ENCODE measurements around the gene PCDHA4.
"Not testable (repeated sequence)": the region's sequence is repeated elsewhere in the genome, so short reads cannot be mapped to it uniquely, and the experiment has no call there.

Gene PCDHA4

DNA sequence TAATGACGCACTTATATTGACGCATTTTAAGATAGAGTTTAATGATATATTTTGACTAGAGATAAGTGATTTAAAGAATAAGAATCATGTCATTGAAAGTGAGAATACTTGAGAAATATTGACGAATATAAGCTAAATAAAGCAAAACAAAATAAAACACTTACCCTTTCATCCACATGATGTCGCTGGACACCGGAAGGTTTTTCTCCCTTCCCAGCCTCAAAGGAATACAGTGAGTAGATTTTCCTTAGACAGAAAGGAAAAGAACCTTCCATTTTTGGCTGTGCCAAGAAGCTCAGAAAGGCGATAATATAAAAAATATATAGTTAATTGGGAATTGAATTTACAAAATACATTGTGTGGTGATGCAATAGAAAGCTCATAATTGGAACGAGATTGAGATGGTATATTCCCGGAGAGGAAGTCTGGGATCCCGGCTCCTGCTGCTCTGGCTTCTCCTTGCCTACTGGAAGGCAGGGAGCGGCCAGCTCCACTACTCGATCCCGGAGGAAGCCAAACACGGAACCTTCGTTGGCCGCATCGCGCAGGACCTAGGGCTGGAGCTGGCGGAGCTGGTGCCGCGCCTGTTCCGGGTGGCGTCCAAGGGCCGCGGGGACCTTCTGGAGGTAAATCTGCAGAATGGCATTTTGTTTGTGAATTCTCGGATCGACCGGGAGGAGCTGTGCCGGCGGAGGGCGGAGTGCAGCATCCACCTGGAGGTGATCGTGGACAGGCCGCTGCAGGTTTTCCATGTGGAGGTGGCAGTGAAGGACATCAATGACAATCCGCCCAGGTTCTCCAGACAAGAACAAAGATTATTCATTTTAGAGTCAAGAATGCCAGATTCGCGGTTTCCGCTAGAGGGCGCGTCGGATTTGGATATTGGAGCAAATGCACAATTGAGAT, 14.8 kb downstream of the PCDHA4 start, which contains the start of gene PCDHA5:
Gene PCDHA5, plus strand, starts transcription at position 239 of the 906 bp plus-strand sequence.
- in situ Hi-C loops (cut with HindIII; ENCODE audit: low sequenced_read_pairs) = no loop called here

DNA sequence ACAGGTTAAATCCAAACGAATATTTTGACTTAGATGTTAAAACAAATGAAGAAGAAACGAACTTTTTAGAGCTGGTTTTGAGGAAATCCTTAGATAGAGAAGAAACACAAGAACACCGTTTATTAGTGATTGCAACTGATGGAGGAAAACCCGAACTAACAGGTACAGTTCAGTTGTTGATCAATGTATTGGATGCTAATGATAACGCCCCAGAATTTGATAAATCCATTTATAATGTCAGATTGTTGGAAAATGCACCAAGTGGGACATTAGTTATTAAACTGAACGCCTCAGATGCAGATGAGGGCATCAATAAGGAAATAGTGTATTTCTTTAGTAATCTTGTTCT, 15.4 kb downstream of the PCDHA4 start:
- in situ Hi-C loops (cut with HindIII; ENCODE audit: low sequenced_read_pairs) = no loop called here

DNA sequence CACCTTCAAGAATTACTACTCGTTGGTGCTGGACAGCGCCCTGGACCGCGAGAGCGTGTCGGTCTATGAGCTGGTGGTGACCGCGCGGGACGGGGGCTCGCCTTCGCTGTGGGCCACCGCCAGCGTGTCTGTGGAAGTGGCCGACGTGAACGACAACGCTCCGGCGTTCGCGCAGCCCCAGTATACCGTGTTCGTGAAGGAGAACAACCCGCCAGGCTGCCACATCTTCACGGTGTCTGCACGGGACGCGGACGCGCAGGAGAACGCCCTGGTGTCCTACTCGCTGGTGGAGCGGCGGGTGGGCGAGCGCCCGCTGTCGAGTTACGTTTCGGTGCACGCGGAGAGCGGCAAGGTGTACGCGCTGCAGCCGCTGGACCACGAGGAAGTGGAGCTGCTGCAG, 16.1 kb downstream of the PCDHA4 start:
- in situ Hi-C loops (cut with HindIII; ENCODE audit: low sequenced_read_pairs) = not testable (repeated sequence)

DNA sequence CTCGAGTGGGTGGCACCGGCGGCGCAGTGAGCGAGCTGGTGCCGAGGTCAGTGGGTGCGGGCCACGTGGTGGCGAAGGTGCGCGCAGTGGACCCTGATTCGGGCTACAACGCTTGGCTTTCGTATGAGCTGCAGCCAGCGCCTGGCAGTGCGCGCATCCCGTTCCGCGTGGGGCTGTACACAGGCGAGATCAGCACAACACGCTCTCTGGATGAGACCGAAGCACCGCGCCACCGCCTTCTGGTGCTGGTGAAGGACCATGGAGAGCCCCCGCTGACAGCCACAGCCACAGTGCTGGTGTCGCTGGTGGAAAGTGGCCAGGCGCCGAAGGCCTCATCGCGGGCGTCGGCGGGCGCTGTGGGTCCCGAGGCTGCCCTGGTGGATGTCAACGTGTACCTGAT, 16.6 kb downstream of the PCDHA4 start:
- in situ Hi-C loops (cut with HindIII; ENCODE audit: low sequenced_read_pairs) = no loop called here

DNA sequence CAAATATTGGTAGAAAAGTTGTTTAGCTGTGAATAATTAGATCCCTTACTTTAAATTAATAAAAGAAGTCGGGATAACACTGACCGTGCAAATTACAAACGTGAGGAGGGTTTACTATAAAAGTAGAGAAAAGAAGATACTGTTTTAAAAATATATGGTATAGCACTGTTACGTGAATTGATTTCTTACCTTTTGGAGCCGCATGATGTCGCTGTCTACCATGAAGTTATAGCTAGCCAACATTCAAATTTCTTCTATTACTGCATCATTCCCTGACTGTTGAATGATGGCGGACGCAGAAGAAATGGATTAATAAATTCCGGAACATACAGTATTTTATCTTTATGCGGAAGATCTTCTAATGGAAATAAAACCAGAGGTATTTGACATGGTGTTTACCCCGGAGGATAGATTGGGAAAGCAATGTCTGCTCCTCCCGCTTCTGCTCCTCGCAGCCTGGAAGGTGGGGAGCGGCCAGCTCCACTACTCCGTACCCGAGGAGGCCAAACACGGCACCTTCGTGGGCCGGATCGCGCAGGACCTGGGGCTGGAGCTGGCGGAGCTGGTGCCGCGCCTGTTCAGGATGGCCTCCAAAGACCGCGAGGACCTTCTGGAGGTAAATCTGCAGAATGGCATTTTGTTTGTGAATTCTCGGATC, 21.0 kb downstream of the PCDHA4 start, which contains the start of gene PCDHA6:
Gene PCDHA6, plus strand, starts transcription at position 257 of the 658 bp plus-strand sequence. Its CDS starts 132 bp downstream, at position 389.
- in situ Hi-C loops (cut with HindIII; ENCODE audit: low sequenced_read_pairs) = no loop called here

DNA sequence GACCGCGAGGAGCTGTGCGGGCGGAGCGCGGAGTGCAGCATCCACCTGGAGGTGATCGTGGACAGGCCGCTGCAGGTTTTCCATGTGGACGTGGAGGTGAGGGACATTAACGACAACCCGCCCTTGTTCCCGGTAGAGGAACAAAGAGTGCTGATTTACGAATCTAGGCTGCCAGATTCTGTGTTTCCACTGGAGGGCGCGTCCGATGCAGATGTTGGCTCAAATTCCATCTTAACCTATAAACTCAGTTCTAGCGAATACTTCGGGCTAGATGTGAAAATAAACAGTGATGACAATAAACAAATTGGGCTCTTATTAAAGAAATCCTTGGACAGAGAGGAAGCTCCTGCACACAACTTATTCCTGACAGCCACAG, 21.5 kb downstream of the PCDHA4 start:
- in situ Hi-C loops (cut with HindIII; ENCODE audit: low sequenced_read_pairs) = no loop called here

DNA sequence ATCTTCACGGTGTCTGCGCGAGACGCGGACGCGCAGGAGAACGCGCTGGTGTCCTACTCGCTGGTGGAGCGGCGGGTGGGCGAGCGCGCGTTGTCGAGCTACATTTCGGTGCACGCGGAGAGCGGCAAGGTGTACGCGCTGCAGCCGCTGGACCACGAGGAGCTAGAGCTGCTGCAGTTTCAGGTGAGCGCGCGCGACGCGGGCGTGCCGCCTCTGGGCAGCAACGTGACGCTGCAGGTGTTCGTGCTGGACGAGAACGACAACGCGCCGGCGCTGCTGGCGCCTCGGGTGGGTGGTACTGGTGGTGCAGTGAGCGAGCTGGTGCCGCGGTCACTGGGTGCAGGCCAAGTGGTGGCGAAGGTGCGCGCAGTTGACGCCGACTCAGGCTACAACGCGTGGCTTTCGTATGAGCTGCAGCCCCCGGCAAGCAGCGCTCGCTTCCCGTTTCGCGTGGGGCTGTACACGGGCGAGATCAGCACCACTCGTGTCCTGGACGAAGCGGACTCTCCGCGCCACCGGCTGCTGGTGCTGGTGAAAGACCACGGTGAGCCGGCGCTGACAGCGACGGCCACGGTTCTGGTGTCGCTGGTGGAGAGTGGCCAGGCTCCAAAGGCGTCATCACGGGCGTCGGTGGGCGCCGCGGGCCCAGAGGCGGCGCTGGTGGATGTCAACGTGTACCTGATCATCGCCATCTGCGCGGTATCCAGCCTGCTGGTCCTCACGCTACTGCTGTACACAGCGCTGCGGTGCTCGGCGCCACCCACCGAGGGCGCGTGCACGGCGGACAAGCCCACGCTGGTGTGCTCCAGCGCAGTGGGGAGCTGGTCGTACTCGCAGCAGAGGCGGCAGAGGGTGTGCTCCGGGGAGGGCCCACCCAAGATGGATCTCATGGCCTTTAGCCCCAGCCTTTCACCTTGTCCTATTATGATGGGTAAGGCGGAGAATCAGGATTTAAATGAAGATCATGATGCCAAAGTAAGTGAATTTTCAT, 22.9 kb downstream of the PCDHA4 start:
- in situ Hi-C loops (cut with HindIII; ENCODE audit: low sequenced_read_pairs) = not testable (repeated sequence)

DNA sequence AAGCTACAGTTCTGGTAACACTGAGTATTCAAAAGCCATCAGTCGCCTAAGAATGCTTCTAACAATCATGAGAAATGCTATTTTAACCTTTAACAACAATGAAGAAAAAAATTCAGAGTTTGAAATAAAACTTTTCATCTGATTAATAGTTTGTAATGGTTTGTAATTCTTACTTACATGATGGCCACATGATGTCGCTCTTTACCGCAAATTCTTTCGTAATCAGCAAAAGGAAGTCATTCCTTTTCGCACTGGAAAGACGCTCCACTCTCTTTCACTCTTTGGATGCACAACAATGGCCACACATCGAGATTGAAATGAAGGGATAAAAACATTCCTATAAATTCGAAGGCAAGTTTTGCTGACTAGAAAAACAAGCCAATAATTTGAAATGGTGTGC, 27.1 kb downstream of the PCDHA4 start, which contains the start of gene PCDHA7:
Gene PCDHA7, plus strand, starts transcription at position 277 of the 400 bp plus-strand sequence. Its CDS starts 115 bp downstream, at position 392.
- in situ Hi-C loops (cut with HindIII; ENCODE audit: low sequenced_read_pairs) = no loop called here

DNA sequence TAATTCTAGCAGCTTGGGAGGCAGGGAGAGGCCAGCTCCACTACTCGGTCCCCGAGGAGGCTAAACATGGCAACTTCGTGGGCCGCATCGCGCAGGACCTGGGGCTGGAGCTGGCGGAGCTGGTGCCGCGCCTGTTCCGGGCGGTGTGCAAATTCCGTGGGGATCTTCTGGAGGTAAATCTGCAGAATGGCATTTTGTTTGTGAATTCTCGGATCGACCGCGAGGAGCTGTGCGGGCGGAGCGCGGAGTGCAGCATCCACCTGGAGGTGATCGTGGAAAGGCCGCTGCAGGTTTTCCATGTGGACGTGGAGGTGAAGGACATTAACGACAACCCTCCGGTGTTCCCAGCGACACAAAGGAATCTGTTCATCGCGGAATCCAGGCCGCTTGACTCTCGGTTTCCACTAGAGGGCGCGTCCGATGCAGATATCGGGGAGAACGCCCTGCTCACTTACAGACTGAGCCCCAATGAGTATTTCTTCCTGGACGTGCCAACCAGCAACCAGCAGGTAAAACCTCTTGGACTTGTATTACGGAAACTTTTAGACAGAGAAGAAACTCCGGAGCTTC, 27.7 kb downstream of the PCDHA4 start:
- in situ Hi-C loops (cut with HindIII; ENCODE audit: low sequenced_read_pairs) = not testable (repeated sequence)

DNA sequence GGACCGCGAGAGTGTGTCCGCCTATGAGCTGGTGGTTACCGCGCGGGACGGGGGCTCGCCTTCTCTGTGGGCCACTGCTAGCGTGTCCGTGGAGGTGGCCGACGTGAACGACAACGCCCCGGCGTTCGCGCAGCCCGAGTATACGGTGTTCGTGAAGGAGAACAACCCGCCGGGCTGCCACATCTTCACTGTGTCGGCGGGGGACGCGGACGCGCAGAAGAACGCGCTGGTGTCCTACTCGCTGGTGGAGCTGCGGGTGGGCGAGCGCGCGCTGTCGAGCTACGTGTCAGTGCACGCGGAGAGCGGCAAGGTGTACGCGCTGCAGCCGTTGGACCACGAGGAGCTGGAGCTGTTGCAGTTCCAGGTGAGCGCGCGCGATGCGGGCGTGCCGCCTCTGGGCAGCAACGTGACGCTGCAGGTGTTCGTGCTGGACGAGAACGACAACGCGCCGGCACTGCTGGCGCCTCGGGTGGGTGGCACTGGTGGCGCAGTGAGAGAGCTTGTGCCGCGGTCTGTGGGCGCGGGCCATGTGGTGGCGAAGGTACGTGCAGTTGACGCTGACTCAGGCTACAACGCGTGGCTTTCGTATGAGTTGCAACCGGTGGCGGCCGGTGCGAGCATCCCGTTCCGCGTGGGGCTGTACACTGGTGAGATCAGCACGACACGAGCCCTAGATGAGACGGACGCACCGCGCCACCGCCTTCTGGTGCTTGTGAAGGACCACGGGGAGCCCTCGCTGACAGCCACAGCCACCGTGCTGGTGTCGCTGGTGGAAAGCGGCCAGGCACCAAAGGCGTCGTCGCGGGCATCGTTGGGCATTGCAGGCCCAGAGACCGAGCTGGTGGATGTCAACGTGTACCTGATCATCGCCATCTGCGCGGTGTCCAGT, 29.0 kb downstream of the PCDHA4 start:
- in situ Hi-C loops (cut with HindIII; ENCODE audit: low sequenced_read_pairs) = no loop called here

DNA sequence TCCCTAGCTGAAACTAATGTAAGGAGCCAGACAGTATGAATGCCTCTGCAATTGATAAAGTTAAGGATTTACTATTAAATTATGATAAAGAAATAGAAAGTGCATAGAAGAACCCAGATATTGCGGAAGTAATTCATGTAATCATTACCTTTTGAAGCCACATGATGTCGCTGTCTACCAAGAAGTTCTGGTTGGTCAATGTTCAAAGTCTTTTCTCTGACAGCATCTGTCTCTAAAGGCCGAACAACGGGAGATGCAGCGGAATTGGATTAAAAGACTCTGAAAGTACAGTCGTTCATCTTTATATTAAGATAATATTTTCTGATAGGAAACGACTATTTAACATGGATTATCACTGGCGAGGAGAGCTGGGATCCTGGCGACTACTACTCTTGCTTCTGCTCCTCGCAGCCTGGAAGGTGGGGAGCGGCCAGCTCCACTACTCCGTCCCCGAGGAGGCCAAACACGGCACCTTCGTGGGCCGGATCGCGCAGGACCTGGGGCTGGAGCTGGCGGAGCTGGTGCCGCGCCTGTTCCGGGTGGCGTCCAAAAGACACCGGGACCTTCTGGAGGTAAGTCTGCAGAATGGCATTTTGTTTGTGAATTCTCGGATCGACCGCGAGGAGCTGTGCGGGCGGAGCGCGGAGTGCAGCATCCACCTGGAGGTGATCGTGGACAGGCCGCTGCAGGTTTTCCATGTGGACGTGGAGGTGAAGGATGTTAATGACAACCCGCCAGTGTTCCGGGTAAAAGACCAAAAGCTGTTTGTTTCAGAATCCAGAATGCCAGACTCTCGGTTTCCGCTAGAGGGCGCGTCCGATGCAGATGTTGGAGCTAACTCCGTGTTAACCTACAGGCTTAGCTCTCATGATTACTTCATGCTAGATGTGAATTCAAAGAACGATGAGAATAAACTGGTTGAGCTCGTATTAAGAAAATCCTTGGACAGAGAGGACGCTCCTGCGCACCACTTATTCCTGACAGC, 34.4 kb downstream of the PCDHA4 start, which contains the start of gene PCDHA8:
Gene PCDHA8, plus strand, starts transcription at position 210 of the 985 bp plus-strand sequence. Its CDS starts 135 bp downstream, at position 345.
- in situ Hi-C loops (cut with HindIII; ENCODE audit: low sequenced_read_pairs) = no loop called here

DNA sequence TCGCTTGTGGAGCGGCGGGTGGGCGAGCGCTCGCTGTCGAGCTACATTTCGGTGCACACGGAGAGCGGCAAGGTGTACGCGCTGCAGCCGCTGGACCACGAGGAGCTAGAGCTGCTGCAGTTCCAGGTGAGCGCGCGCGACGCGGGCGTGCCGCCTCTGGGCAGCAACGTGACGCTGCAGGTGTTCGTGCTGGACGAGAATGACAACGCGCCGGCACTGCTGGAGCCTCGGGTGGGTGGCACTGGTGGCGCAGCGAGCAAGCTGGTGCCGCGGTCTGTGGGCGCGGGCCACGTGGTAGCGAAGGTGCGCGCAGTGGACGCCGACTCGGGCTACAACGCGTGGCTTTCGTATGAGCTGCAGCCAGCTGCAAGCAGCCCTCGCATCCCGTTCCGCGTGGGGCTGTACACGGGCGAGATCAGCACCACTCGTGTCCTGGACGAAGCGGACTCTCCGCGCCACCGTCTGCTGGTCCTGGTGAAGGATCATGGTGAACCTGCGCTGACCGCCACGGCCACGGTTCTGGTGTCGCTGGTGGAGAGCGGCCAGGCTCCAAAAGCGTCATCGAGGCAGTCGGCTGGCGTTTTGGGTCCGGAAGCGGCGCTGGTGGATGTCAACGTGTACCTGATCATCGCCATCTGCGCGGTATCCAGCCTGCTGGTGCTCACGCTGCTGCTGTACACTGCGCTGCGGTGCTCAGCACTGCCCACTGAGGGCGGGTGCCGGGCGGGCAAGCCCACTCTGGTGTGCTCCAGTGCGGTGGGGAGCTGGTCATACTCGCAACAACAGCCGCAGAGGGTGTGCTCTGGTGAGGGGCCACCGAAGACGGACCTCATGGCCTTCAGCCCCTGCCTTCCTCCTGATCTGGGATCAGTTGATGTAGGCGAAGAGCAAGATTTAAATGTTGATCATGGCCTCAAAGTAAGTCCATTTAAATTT, 36.2 kb downstream of the PCDHA4 start:
- in situ Hi-C loops (cut with HindIII; ENCODE audit: low sequenced_read_pairs) = no loop called here

DNA sequence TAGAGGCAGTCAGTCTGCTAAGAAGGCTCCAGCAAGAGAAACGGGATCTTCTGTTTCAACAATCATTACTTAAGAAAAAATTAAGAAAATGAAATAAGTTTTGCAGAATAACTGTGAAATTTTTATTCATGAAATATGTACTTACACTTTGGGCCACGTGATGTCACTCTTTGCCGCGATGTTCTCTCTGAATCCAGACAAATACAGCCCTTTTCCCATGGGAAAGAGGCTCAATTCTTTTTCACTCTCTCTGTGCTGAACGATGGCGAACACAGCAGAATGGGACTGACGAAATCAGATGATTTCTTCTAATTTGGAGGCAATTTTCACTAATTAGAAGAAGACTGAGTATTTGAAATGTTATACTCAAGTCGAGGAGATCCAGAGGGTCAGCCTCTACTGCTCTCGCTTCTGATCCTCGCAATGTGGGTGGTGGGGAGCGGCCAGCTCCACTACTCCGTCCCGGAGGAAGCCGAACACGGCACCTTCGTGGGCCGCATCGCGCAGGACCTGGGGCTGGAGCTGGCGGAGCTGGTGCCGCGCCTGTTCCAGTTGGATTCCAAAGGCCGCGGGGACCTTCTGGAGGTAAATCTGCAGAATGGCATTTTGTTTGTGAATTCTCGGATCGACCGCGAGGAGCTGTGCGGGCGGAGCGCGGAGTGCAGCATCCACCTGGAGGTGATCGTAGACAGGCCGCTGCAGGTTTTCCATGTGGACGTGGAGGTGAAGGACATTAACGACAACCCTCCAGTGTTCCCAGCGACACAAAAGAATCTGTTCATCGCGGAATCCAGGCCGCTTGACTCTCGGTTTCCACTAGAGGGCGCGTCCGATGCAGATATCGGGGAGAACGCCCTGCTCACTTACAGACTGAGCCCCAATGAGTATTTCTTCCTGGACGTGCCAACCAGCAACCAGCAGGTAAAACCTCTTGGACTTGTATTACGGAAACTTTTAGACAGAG, 41.6 kb downstream of the PCDHA4 start, which contains the start of gene PCDHA9:
Gene PCDHA9, plus strand, starts transcription at position 244 of the 964 bp plus-strand sequence. Its CDS starts 114 bp downstream, at position 358.
- in situ Hi-C loops (cut with HindIII; ENCODE audit: low sequenced_read_pairs) = not testable (repeated sequence)

DNA sequence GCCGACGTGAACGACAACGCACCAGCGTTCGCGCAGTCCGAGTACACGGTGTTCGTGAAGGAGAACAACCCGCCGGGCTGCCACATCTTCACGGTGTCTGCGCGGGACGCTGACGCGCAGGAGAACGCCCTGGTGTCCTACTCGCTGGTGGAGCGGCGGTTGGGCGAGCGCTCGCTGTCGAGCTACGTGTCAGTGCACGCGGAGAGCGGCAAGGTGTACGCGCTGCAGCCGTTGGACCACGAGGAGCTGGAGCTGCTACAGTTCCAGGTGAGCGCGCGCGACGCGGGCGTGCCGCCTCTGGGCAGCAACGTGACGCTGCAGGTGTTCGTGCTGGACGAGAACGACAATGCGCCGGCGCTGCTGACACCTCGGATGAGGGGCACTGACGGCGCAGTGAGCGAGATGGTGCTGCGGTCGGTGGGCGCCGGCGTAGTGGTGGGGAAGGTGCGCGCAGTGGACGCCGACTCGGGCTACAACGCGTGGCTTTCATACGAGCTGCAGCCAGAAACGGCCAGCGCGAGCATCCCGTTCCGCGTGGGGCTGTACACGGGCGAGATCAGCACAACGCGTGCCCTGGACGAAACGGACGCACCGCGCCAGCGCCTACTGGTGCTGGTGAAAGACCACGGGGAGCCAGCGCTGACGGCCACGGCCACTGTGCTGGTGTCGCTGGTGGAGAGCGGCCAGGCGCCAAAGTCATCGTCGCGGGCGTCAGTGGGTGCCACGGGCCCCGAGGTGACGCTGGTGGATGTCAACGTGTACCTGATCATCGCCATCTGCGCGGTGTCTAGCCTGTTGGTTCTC, 43.2 kb downstream of the PCDHA4 start:
- in situ Hi-C loops (cut with HindIII; ENCODE audit: low sequenced_read_pairs) = not testable (repeated sequence)

Data from DLD1 (cell line).